Measurements from ENCODE around the gene FADS1. TPM values are rescaled to one million over a fixed set of nuclear protein-coding genes. Genes with fewer than 3 reads are reported as not detected.

The FADS1 gene
- total RNA-seq, 2 experiments from 2014 or later = 63.6 to 68.2 TPM

- no peaks in the 10 kb centered on the region for H3K4me1 Mint-ChIP-seq
- no peak overlapping the region for H3K4me3 Mint-ChIP-seq
- no peaks in the 10 kb centered on the region for H3K9me3 Mint-ChIP-seq
- peaks cover 25% of the 10 kb centered on the region for H3K36me3 Mint-ChIP-seq (ENCODE audit: low read depth)
- DNase-seq = no peak
- H3K27ac Mint-ChIP-seq = no peak overlapping the region
- no peaks in the 10 kb centered on the region for H3K27me3 Mint-ChIP-seq
- CTCF ChIA-PET = interaction anchor here (1.0 kb wide), 1 partner anchor 13 kb away, joined by 3 read pairs; no protein-coding TSS in a partner anchor
- POLR2A ChIA-PET = interaction anchor here (1.5 kb wide), 1 partner anchor 9 kb away, joined by 4 read pairs; the partner anchor contains the start of genes FEN1 and TMEM258
Observed at GRCh38 chr11:61783717-61784505, 32.9 kb downstream of the FADS1 start.

DNA sequence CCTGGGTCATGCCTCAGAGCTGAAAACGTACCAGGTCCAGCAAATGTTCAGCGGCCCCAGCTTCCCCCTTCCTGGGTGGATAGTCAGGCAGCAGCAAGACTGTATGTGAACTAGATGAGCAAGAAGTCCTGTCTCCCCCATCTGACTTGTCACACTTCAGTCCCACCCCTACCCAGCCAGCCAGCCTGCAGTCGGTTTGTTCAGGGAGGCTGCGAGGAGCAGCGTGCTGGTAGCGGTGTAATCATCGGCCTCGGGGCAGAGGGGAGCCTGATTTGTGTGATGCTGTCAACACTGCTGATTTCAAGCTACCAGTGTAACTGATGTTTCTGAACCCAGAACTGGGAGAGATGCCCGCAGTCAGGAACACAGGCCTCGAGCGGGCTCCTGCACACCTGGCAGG, 34.0 kb downstream of the FADS1 start:
- H3K27ac Mint-ChIP-seq = no peak overlapping the region
- no peak for DNase-seq
- CTCF ChIA-PET = interaction anchor here (0.6 to 1.0 kb wide), 2 partner anchors 9 to 15 kb away, joined by 3 read pairs; no protein-coding TSS in a partner anchor
- H3K4me3 Mint-ChIP-seq = no peak overlapping the region
- peaks cover 15% of the 10 kb centered on the region for H3K36me3 Mint-ChIP-seq (ENCODE audit: low read depth)
- peaks cover 4% of the 10 kb centered on the region for H3K27me3 Mint-ChIP-seq
- peaks cover 2% of the 10 kb centered on the region for H3K4me1 Mint-ChIP-seq
- POLR2A ChIA-PET = interaction anchor here (2.6 to 7.1 kb wide), 2 partner anchors 9 to 32 kb away, joined by 8 to 52 read pairs; partner anchors contain the start of genes FEN1 and TMEM258
- H3K9me3 Mint-ChIP-seq = no peaks in the 10 kb centered on the region

GRCh38 chr11:61782299-61782698, 34.5 kb downstream of the FADS1 start:
- POLR2A ChIA-PET = interaction anchor here (2.6 to 7.1 kb wide), 2 partner anchors 10 to 32 kb away, joined by 8 to 52 read pairs; partner anchors contain the start of genes FEN1 and TMEM258
- Mint-ChIP-seq H3K9me3 (no peaks in the 10 kb centered on the region), H3K4me1 (peaks cover 3% of the 10 kb centered on the region), H3K36me3 (ENCODE audit: low read depth) (peaks cover 15% of the 10 kb centered on the region), H3K27me3 (peaks cover 4% of the 10 kb centered on the region), H3K4me3 (no peak overlapping the region), H3K27ac (no peak overlapping the region)
- CTCF ChIA-PET = interaction anchor here (0.6 to 1.0 kb wide), 2 partner anchors 9 to 15 kb away, joined by 3 read pairs; no protein-coding TSS in a partner anchor
- no peak for DNase-seq

DNA sequence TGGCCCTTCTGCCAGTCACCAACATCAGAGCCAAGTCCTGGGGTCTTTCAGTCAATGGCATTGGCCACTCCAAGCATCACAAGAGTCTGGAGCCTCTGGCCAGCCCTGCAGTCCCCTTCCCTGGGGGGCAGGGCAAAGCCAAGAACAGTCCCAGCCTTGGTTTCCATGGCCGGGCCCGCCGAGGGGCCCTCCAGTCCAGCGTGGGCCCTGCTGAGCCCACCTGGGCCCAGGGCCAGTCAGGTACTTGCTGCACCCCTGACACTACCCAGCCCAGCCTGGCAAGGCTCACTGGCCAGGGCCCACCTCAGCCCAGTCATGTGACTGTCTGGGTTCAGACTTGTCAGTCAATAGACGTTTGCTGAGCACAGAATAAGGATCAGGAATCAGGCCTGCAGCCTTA, 35.2 kb downstream of the FADS1 start:
- ChIA-PET POLR2A (interaction anchor here (2.6 to 7.1 kb wide), 2 partner anchors 11 to 33 kb away, joined by 8 to 52 read pairs; partner anchors contain the start of genes FEN1 and TMEM258), CTCF (interaction anchor here (1.0 kb wide), 1 partner anchor 10 kb away, joined by 3 read pairs; no protein-coding TSS in a partner anchor)
- Mint-ChIP-seq H3K9me3 (no peaks in the 10 kb centered on the region), H3K36me3 (ENCODE audit: low read depth) (peaks cover 13% of the 10 kb centered on the region), H3K27ac (no peak overlapping the region), H3K27me3 (peaks cover 4% of the 10 kb centered on the region), H3K4me3 (no peak overlapping the region), H3K4me1 (peaks cover 10% of the 10 kb centered on the region)
- DNase-seq = no peak

DNA sequence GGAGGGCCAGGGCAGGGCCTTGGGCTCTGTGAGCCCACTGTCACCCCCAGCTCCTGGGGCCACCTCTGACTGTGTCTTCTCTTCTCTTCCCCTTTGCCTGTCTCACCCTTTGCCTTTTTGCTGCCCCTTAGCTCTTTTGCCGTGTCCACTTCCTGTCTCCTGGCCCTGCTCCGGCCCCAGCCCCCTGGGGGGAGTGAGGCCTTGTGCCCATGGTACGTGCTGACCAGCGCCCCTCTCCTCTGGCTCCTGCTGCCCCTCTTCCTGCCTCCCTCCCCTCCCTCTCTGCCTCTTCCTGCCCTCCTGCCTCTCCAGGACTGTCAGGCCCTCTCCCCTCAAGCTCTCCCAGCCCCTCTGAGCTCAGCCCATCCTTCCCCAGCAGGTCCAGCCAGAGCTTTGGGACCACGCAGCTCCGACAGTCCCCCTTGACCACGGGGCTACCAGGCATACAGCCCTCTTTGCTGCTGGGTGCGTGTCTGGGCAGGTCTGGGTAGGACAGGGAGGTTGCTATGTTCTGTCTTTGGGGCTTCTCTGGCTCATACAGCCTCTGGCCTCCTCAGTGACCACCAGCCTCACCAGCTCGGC, 36.1 kb downstream of the FADS1 start:
- no peak overlapping the region for H3K27ac Mint-ChIP-seq
- ChIA-PET POLR2A (interaction anchor here (1.5 to 7.1 kb wide), 3 partner anchors 9 to 34 kb away, joined by 5 to 52 read pairs (median 8); partner anchors contain the start of genes FEN1 and TMEM258), CTCF (interaction anchor here (1.2 kb wide), 1 partner anchor 16 kb away, joined by 5 read pairs; no protein-coding TSS in a partner anchor)
- H3K27me3 Mint-ChIP-seq = peaks cover 4% of the 10 kb centered on the region
- no peak overlapping the region for H3K4me3 Mint-ChIP-seq
- H3K4me1 Mint-ChIP-seq = peaks cover 13% of the 10 kb centered on the region
- peaks cover 7% of the 10 kb centered on the region for H3K36me3 Mint-ChIP-seq (ENCODE audit: low read depth)
- DNase-seq = no peak
- no peaks in the 10 kb centered on the region for H3K9me3 Mint-ChIP-seq

- Mint-ChIP-seq H3K27ac (no peak overlapping the region), H3K4me1 (peaks cover 17% of the 10 kb centered on the region), H3K9me3 (no peaks in the 10 kb centered on the region), H3K36me3 (ENCODE audit: low read depth) (peaks cover 2% of the 10 kb centered on the region), H3K4me3 (no peak overlapping the region), H3K27me3 (peaks cover 4% of the 10 kb centered on the region)
- POLR2A ChIA-PET = interaction anchor here (1.5 to 7.1 kb wide), 3 partner anchors 10 to 35 kb away, joined by 5 to 52 read pairs (median 8); partner anchors contain the start of genes FEN1 and TMEM258
- CTCF ChIA-PET = interaction anchor here (0.9 to 1.4 kb wide), 3 partner anchors 11 to 46 kb away, joined by 3 to 5 read pairs (median 4); no protein-coding TSS in a partner anchor
- no peak for DNase-seq
Observed at GRCh38 chr11:61779666-61780525, 36.9 kb downstream of the FADS1 start.

DNA sequence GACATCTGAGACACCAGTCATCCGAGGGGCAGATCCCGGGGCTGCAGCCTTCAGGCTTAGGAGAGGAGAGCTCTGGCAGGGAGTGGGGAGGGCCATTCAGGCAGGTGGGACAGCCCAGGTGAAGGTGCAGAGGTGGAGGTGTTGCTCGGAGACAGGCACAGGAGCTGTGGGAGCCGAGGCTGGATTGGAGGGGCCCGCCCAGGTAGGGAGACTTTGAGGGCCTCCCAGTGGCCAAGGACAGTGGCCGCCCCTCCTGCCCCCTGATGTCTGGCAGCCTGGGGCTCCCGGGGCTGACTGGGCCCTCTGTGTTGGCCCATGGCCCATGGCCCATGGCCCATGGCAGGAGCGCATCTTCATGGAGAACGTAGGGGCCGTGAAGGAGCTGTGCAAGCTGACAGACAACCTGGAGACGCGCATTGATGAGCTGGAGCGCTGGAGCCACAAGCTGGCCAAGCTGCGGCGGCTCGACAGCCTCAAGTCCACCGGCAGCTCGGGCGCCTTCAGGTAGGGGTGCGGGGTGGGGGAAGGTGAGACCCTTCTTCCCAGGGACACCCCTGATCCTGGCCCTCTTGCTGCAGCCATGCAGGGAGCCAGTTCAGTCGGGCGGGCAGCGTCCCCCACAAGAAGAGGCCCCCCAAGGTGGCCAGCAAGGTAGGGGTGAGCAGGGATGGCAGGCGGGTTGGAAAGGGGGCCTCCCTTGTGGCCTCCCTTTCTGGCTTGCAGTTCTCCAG, 37.7 kb downstream of the FADS1 start:
- peaks cover 20% of the 10 kb centered on the region for H3K4me1 Mint-ChIP-seq
- no peak for DNase-seq
- H3K27me3 Mint-ChIP-seq = peaks cover 4% of the 10 kb centered on the region
- no peak overlapping the region for H3K4me3 Mint-ChIP-seq
- no peaks in the 10 kb centered on the region for H3K9me3 Mint-ChIP-seq
- H3K36me3 Mint-ChIP-seq (ENCODE audit: low read depth) = no peaks in the 10 kb centered on the region
- ChIA-PET POLR2A (interaction anchor here (7.1 kb wide), 1 partner anchor 13 kb away, joined by 52 read pairs; the partner anchor contains the start of genes FEN1 and TMEM258), CTCF (interaction anchor here (0.9 to 1.4 kb wide), 4 partner anchors 11 to 46 kb away, joined by 3 to 5 read pairs (median 4); no protein-coding TSS in a partner anchor)
- H3K27ac Mint-ChIP-seq = no peak overlapping the region

GRCh38 chr11:61778357-61778886, 38.4 kb downstream of the FADS1 start:
- H3K36me3 Mint-ChIP-seq (ENCODE audit: low read depth) = no peaks in the 10 kb centered on the region
- H3K27ac Mint-ChIP-seq = no peak overlapping the region
- H3K4me1 Mint-ChIP-seq = peaks cover 20% of the 10 kb centered on the region
- no peak for DNase-seq
- ChIA-PET POLR2A (interaction anchor here (7.1 kb wide), 1 partner anchor 14 kb away, joined by 52 read pairs; the partner anchor contains the start of genes FEN1 and TMEM258), CTCF (interaction anchor here (1.3 to 1.4 kb wide), 3 partner anchors 12 to 31 kb away, joined by 3 to 4 read pairs (median 4); no protein-coding TSS in a partner anchor)
- H3K9me3 Mint-ChIP-seq = no peaks in the 10 kb centered on the region
- peaks cover 4% of the 10 kb centered on the region for H3K27me3 Mint-ChIP-seq
- no peak overlapping the region for H3K4me3 Mint-ChIP-seq

DNA sequence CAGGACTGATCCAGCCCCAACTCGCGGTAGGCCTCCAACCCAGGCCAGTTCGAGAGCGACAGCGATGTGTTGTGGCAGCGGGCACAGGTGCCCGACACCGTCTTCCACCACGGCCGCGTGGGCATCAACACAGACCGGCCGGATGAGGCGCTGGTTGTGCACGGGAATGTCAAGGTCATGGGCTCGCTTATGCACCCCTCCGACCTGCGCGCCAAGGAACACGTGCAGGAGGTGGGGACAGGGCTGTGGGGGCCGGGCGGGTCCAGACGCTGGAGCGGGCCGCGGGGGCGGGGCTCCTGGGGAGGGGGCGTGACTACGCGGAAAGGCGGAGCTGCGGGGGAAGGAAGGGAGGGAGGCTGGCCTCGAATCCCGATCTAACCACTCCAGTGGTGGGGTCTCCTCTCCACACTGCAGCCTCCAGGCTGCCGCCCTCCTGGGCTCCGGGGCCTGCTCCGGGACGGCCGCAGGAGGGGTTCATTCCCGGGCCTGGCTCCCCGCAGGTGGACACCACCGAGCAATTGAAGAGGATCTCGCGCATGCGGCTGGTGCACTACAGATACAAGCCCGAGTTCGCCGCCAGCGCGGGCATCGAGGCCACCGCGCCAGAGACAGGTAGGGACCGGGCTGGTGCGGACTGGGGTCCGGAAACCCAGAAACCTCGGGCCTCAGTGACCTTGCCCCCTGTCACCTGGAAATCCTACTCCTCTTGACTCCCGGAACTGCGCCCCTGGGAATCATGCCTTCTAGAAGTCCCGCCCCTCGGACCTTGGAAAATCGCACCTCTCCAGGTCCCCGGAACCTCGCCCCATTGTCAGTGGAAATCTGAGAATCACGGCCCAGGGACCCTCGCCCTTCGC, 39.3 kb downstream of the FADS1 start:
- POLR2A ChIA-PET = interaction anchor here (7.1 kb wide), 1 partner anchor 15 kb away, joined by 52 read pairs; the partner anchor contains the start of genes FEN1 and TMEM258
- Mint-ChIP-seq H3K4me1 (peaks cover 28% of the 10 kb centered on the region), H3K27ac (no peak overlapping the region), H3K4me3 (no peak overlapping the region), H3K36me3 (ENCODE audit: low read depth) (no peaks in the 10 kb centered on the region), H3K9me3 (no peaks in the 10 kb centered on the region), H3K27me3 (peaks cover 4% of the 10 kb centered on the region)
- CTCF ChIA-PET = interaction anchor here (0.7 to 1.4 kb wide), 4 partner anchors 17 to 31 kb away, joined by 3 to 4 read pairs (median 4); no protein-coding TSS in a partner anchor
- DNase-seq = peak; percentile 66

DNA sequence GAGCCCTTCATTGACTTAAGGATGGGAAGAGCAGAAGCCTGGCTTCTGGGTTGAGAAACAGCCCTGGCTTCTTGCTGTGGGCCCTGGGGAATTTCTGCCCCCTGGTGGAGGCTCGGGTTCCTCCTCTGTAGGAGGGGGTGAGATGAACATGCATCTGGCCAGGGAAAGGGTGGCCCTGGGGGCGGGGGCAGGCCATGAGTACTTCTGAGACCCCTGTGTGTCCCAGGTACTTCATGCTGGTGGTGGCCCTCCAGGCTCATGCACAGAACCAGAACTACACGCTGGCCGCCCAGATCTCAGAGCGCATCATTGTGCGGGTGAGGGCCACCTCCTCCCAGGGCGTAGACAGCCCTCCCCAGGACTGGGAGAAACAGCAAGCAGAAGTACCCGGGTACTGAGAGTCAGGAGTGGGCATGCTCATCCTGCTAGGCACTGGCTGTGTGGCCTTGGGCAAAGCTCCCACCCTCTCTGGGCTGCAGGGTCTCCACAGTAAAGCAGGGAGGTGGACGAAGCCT, 40.2 kb downstream of the FADS1 start:
- Mint-ChIP-seq H3K4me3 (no peak overlapping the region), H3K27ac (no peak overlapping the region), H3K36me3 (ENCODE audit: low read depth) (no peaks in the 10 kb centered on the region), H3K9me3 (no peaks in the 10 kb centered on the region), H3K4me1 (peaks cover 34% of the 10 kb centered on the region), H3K27me3 (peaks cover 4% of the 10 kb centered on the region)
- ChIA-PET POLR2A (interaction anchor here (7.1 kb wide), 1 partner anchor 16 kb away, joined by 52 read pairs; the partner anchor contains the start of genes FEN1 and TMEM258), CTCF (interaction anchor here (0.7 to 1.7 kb wide), 3 partner anchors 23 to 30 kb away, joined by 3 to 8 read pairs (median 4); no protein-coding TSS in a partner anchor)
- DNase-seq = peak; percentile 77

Measured in activated CD4-positive, alpha-beta memory T cell treated with anti-CD3 and anti-CD28 coated beads, Interleukin-2, amount 10 ng/mL, durations not matched to agents 7 days and 5 days (primary cell).